RKO (cell line): ENCODE results near the gene VIPR1.
A peak's percentile ranks its signal among the peaks of the same experiment; 100 is the strongest.

Experiments
- DNase-seq: peaks from one replicate; pipeline ENCODE4 v3.0.0-alpha.2; 2016; ENCODE audit warnings: low spot score

Gene VIPR1

GRCh38 chr3:42581400-42581708, 78.9 kb downstream of the VIPR1 start:
- DNase-seq, result peak; percentile 27

DNA sequence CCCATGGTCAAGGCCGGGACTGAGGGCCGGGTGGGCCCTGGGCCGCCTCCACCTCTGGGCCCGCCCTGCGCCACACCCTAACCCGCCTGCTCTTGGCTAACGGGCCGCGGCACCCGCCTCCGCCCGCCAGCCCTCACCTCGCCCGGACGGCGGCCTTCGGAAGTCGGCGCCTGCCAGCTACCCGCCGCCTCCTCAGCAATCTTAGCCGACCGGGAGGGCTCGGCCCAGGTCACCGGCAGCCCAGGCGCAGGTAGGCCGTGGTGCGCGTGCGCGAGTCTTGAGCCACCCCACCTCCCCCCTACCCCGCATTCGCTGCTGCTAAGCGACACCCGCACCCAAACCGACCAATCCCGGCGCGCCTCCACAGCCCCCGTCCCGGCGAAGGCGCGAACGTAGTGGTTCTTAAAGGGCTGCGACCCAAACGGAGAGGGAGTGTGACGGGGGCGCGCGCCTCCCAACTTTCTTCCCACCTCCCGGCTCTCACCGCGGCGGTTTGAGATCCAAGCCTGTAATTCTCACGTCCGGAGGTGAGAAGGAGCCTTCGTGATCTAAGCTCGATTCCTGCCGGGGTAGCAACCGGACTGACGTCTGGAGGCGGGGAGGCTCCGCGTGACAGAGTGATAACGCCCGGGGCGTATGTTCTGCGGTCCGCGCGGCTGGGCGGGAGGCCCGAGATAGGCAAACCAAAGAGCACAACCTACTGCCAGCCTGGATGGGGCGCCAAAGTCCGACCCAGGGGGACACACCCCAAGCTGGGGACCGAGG, 79.4 kb downstream of the VIPR1 start, which contains the start of gene SEC22C:
TSS of gene SEC22C (minus strand) at position 259 of the 765 bp plus-strand sequence. CDS start 12,921 bp downstream, outside the sequence.
- DNase-seq, result peak; percentile 96

- DNase-seq, result no peak
Observed at GRCh38 chr3:42582474-42583070, 80.1 kb downstream of the VIPR1 start.
